ENCODE results near the gene IL17RB.

Gene IL17RB

GRCh38 chr3:53865732-53866499 is 19.5 kb downstream of the IL17RB start:
- no peak for DNase-seq

DNA sequence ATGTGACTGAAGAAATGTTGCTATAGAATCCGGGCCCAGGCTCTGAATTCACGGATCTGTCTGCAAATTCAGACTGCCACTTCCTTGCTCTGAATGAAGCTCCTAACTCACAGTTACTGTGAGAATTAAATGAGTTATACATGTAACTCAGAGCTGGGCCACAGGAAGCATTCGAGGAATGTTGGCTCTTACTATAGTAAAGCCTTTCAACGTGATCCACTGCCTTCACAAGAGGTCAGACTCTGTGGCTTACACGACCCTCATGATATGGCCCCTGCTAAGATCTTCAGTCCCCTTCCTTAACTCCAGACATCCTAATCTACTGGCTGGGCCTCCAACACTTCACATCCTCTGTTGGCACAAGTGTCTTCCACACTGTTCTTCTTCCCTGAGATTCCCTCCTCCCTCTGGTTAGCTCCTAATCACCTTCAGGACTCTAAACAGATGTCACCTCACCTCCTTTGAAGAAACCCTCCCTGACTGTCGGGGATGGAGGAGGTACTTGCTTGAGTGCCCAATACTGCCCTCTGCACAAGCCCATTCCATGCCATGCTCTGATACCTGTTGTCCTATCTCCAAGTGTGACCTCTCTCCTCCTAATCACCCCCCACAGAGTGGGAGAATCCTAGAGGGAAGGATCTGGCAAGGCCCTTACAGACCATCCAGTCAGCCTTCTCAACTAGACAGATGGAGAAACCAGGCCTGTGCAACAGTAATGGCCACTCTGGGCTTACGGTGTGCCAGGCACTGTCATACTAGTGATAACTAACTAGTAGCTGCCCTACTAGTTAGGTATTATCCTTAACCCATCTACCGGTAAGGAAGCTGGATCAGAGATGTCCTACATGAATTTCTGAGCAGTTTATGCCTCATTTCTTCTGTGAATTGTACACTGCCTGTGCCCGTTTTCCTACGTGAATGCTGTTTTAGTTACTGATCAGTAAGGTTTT is 34.3 kb downstream of the IL17RB start:
- DNase-seq, result no peak

DNA sequence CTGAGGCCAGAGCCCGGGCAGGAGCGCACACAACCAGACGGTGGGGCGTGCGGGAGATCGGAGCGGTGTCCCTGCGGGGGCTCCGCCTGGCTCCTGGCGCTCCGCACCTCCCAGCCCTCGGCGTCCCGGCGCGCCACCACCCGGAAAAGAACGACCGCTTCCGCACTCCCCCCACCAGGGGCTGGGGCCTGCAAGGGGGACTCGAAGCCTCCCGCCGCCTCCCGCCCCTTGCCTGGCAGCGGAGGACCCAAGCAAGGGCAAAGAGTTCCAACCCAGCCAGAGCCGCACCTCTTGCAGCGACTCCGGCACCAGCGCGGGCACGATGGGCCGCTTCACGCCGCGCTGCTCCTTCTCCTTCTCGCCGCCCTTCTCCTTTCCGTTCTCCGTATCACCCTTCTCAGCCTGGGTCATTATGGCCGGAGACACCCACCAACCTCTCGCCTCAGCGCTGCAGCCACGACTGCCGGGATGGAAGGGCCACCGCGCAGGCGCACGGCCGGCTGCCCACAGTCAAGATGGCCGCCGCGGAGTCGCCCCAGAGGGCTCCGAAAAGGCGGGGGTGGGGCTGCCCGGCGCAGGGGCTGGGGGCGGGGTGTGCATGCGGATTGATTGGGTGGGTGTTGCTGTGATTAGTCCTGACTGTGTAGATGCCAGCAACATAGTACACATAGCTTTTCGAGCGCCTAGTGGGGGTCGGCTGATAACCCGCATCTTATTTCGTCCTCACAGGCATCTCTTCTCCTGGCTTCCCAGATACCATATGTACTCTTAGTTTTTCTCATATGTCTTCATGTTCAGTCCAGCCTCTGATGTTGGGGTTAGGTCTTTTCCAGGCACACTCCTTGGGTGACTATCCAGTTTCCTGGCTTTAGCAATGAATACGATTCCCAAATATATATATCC is 35.6 kb downstream of the IL17RB start, which contains the start of gene ACTR8:
ACTR8 (minus strand) TSS at position 462 of the 903 bp plus-strand sequence; CDS start at position 411, 51 bp downstream.
- peak; percentile 76 to 83 for DNase-seq

DNA sequence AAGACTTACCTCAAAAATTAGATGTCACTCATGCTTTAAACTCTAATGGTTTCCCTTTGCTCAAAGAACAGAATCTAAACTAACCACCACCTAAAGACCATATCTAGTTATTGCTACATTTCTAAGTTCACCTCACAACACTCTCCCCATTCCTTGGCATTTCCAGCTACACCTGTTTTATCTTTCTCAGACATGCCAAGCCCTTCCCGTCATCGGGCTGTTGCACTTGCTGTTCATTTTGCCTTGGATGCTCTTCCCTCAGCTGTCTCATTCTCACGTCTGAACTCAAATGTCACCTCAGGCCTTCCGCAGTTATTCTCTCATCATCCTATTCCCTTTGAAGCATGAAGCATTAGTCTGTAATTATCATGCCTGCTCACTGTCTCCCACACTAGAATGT is 36.6 kb downstream of the IL17RB start:
- DNase-seq, result no peak

- DNase-seq, result no peak
Observed at GRCh38 chr3:53884623-53885022, 38.3 kb downstream of the IL17RB start.

GRCh38 chr3:53885239-53885638 is 38.9 kb downstream of the IL17RB start:
- DNase-seq, result no peak

DNA sequence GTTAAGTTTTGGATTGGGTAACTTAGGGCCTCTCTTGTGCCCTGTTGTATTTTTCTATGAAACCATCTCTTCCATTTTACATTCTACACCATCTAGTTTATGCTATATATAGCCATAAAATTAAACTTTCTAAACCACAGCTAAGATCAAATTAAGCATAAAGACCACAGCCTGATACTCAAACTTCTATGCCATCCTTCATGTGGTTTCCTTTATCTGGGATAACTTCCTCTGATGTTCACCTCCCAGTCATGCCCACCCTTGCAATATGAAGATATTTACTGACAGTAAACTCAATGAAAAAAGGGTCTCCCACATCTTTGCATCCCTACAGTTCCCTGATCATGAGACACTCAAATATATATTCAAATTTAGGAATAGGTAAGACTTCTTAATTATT is 41.1 kb downstream of the IL17RB start:
- DNase-seq, result no peak

- no peak for DNase-seq
Observed at GRCh38 chr3:53888232-53888631, 41.9 kb downstream of the IL17RB start.

DNA sequence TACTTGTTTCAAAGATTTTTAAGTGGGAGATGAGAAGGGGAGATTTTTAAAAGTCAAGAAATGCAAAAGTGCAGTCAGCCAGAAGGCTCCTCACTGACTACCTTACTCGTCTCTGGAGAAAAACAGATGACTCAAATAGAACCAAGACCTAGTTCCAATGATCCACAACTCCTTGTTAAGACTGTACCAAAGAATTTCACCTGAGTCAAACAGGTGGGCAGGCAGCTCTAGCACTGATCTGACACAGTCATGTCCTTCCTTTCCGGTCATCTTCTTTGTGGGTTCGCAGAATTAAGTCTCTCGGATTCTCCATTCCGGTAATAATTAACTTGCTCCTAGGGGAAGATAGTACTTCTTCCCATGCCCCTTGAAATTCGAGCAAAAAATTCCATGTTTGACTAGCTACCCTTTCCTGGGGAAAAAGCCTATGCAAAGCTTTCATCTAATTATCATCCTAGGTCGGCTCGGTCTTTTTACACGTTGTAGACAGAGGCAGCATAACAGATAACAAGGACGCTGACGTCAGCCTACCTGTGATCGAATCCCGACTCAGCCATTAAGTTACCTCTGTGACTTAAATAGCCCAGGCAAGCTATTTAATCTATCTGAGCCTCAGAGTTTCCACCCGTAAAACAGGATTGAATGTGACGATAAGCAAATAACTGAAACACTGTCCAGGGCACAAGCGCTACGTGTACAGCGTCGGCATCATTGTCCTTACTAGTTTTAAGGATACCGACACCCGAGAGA is 44.5 kb downstream of the IL17RB start:
- peak; percentile 15 to 32 for DNase-seq

GRCh38 chr3:53891497-53892285 is 45.3 kb downstream of the IL17RB start, which contains the start of gene SELENOK:
SELENOK (minus strand) TSS chr3:53891859.
- DNase-seq, result peak; percentile 89 to 93

DNA sequence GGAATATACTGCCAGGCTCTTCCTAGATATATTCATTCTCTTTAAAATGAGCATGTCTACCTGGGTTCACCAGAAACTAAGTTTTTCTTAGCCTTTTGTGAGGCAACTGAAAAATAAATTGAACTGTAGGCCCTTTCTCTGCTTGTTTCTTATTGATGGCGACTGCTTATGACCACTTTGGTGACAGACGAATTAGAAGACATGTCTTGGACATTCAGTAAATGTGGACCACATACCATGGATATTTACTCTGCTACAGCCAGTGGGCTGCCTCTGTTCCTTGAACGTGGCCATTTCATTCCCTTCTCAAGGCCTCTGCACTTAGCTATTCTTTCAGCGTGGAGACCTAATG is 45.9 kb downstream of the IL17RB start:
- no peak for DNase-seq

DNA sequence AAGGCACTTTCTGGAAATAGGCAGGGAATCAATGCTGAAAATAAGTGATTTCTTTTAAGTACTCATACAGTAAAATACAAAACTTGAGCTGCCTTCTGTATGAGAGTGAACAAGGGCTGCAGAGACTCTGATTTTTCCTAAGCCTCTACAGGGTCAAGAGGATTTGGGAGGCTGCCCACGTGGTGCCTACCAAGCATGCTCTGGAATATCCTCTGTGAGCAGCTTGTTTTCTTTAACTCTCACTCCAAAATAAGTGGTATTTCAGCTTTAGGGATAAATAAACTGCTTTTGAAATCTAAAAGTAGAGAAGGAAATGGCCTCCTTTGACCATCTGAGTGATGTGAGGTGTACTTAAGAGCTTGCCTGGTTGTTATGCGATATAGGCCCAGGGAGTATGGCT is 53.4 kb downstream of the IL17RB start:
- DNase-seq, result no peak

- DNase-seq, result no peak
Observed at GRCh38 chr3:53900666-53901331, 54.4 kb downstream of the IL17RB start.

GRCh38 chr3:53902067-53902466 is 55.7 kb downstream of the IL17RB start:
- DNase-seq, result no peak

DNA sequence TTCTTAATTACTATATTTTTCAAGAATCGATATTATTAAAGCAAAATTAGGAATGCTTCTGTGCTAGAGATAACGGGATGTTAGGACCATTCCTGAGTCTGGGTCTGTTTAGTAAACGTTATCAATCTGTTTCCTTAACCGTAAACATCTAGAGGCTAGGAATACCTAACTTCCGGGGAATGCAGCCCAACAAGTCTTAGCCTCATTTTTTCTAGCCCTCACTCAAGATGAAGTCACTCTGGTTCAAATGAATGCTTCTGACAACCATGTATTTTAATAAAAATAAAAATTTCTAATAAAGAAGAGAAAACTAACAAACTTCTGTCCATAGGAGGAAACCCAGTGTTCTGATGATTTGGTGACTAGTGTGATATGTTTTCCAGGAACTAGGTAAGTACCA is 56.3 kb downstream of the IL17RB start:
- no peak for DNase-seq

- DNase-seq, result no peak
Observed at GRCh38 chr3:53913401-53913800, 67.0 kb downstream of the IL17RB start.
